ENCODE data around the gene RARS2.

The RARS2 gene

DNA sequence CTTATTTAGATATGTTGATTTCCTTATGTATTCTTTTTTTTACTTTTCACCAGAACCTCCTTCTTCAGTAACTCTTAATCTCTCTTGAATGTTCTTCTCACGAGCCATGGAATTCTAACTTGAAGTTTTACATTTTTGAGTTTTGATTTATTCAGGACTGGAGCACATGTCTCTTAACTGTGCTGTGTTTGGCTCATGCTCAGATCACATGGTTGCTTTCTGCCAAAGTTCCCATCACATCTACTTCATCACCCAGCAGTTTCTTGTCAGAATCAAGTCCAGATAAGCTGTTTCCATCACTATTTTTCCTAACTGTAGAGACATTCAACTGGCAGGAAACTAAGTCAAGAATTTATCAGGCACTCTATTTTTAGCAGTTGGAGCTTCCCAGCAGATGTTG, 85.3 kb downstream of the RARS2 start (continued):
- TF ChIP-seq ZFP3 (tag by site-specific recombination; IDR thresholded peaks at IDR 0.05; ENCODE audit: low read depth) (no peak), ZBTB44 (tag by site-specific recombination; IDR thresholded peaks at IDR 0.05) (no peak), ZNF311 (tag by site-specific recombination; IDR thresholded peaks at IDR 0.05; ENCODE audit: borderline replicate concordance) (no peak), ZNF169 (tag by site-specific recombination; IDR thresholded peaks at IDR 0.05) (no peak), ZBTB7A (tag by site-specific recombination; IDR thresholded peaks at IDR 0.05; ENCODE audit: low read depth) (no peak)
- TF ChIP-seq, protein P1, sequence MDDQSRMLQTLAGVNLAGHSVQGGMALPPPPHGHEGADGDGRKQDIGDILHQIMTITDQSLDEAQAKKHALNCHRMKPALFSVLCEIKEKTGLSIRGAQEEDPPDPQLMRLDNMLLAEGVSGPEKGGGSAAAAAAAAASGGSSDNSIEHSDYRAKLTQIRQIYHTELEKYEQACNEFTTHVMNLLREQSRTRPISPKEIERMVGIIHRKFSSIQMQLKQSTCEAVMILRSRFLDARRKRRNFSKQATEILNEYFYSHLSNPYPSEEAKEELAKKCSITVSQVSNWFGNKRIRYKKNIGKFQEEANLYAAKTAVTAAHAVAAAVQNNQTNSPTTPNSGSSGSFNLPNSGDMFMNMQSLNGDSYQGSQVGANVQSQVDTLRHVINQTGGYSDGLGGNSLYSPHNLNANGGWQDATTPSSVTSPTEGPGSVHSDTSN (CRISPR knock-in tag; IDR thresholded peaks at IDR 0.05) = no peak

DNA sequence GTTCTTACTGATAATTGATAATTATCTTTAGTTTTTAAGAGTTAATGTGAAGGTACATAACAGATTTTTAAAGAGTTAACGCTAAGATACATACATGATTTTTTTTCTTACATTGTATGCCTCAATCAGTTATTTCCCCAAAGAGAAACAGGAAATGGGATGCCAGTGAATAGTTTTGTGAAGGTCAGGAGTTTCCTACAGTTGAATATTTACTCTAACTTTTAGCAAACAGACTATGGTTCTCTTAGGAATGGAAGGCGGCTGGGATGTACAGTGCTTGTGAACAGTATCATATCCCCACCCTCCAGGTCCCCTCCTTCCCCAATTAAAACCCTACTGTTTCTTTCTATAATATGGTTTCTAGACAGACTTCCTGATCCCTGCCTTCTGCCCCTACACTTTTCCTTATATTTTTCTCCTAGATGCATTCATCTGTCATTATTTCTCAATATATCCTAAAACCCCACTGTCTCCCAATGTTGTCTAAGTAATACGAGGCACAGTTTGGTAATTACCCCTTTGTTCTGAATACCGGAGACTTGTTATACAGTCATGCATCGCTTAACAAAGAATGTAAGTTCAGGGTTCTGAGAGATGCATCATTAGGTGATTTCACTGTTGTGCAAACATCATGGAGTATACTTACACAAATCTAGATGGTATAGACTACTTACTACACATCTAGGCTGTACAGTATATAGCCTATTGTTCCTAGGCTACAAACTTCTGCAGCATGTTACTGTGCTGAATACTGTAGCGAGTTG, 87.8 kb downstream of the RARS2 start:
- Histone ChIP-seq H3K36me3 (ENCODE audit: control insufficient read depth in 2 of 2, insufficient read depth in 1 of 2, low read length in 2 of 2) (peaks cover 2 to 58% of the 10 kb centered on the region in 2 experiments; a peak in 2 of 3 replicates), H3K4me3 (ENCODE audit: low read depth, low read length) (no peak overlapping the region), H3K4me1 (ENCODE audit: control insufficient read depth, insufficient read depth, low read length) (no peaks in the 10 kb centered on the region), H3K9me3 (ENCODE audit: control insufficient read depth, insufficient read depth, low read depth, low read length) (no peaks in the 10 kb centered on the region), H3K27ac (ENCODE audit: extremely low read depth, low read depth, low read length) (no peak overlapping the region)
- ChIA-PET POLR2A (interaction anchor here (0.5 kb wide), 1 partner anchor 20 kb away, joined by 4 read pairs; no protein-coding TSS in a partner anchor), CTCF (interaction anchor here (1.0 kb wide), 1 partner anchor 423 kb away, joined by 3 read pairs; no protein-coding TSS in a partner anchor)
- TF ChIP-seq ZNF449 (tag by site-specific recombination; IDR thresholded peaks at IDR 0.05) (no peak), ZNF138 (tag by site-specific recombination; IDR thresholded peaks at IDR 0.05; ENCODE audit: borderline replicate concordance) (no peak), ZNF473 (tag by site-specific recombination; IDR thresholded peaks at IDR 0.05) (no peak), ZEB2 (tag by site-specific recombination; IDR thresholded peaks at IDR 0.05) (no peak), ZNF37A (tag by site-specific recombination; IDR thresholded peaks at IDR 0.05) (no peak), ZNF747 (tag by site-specific recombination; IDR thresholded peaks at IDR 0.05) (no peak), ZNF701 (tag by site-specific recombination; IDR thresholded peaks at IDR 0.05) (no peak), MYNN (tag by site-specific recombination; IDR thresholded peaks at IDR 0.05; ENCODE audit: borderline replicate concordance) (no peak), SCRT1 (tag by site-specific recombination; IDR thresholded peaks at IDR 0.05; ENCODE audit: borderline replicate concordance) (no peak), BCL11A (tag by site-specific recombination; IDR thresholded peaks at IDR 0.05; ENCODE audit: low read depth) (no peak), ZNF174 (tag by site-specific recombination; IDR thresholded peaks at IDR 0.05) (no peak), ZFP37 (tag by site-specific recombination; IDR thresholded peaks at IDR 0.05) (no peak), ZNF48 (tag by site-specific recombination; IDR thresholded peaks at IDR 0.05) (no peak), KLF10 (tag by site-specific recombination; IDR thresholded peaks at IDR 0.05) (no peak)
- TF ChIP-seq, protein P2, sequence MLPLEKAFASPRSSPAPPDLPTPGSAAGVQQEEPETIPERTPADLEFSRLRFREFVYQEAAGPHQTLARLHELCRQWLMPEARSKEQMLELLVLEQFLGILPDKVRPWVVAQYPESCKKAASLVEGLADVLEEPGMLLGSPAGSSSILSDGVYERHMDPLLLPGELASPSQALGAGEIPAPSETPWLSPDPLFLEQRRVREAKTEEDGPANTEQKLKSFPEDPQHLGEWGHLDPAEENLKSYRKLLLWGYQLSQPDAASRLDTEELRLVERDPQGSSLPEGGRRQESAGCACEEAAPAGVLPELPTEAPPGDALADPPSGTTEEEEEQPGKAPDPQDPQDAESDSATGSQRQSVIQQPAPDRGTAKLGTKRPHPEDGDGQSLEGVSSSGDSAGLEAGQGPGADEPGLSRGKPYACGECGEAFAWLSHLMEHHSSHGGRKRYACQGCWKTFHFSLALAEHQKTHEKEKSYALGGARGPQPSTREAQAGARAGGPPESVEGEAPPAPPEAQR (tag by site-specific recombination; IDR thresholded peaks at IDR 0.05) = no peak
